GM12872 (cell line): ENCODE data around the gene SV2C.

Experiments
- TF ChIP-seq, protein P1 (sequence below): IDR thresholded peaks from 3 replicates; pipeline ENCODE4 v1.5.1; 2011; ENCODE audit warnings: low read depth, mild to moderate bottlenecking, low read length, moderate library complexity; ENCODE audit not compliant: insufficient read depth

Gene SV2C

GRCh38 chr5:76111477-76112174, 28.4 kb downstream of the SV2C start:
- TF ChIP-seq, protein P1, sequence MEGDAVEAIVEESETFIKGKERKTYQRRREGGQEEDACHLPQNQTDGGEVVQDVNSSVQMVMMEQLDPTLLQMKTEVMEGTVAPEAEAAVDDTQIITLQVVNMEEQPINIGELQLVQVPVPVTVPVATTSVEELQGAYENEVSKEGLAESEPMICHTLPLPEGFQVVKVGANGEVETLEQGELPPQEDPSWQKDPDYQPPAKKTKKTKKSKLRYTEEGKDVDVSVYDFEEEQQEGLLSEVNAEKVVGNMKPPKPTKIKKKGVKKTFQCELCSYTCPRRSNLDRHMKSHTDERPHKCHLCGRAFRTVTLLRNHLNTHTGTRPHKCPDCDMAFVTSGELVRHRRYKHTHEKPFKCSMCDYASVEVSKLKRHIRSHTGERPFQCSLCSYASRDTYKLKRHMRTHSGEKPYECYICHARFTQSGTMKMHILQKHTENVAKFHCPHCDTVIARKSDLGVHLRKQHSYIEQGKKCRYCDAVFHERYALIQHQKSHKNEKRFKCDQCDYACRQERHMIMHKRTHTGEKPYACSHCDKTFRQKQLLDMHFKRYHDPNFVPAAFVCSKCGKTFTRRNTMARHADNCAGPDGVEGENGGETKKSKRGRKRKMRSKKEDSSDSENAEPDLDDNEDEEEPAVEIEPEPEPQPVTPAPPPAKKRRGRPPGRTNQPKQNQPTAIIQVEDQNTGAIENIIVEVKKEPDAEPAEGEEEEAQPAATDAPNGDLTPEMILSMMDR = no peak

DNA sequence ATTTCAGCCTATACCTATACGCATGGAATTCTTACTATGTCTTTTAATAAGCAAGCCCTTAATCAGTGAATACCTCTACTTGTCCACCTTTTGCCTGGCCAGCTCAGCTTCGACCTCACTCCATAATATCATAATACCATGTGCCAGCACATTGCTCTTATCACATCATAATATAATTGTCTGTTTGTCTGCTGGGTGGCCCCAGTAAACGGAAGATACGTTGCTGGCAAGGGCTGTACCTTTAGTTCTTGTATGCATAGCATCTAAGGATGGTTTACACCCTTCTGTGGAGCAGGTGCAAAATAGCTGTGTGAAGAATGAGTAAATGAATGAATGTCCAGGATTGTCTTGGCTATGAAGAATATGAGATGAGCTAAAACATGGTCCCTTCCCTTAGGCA, 29.9 kb downstream of the SV2C start:
- TF ChIP-seq, protein P1 = no peak

DNA sequence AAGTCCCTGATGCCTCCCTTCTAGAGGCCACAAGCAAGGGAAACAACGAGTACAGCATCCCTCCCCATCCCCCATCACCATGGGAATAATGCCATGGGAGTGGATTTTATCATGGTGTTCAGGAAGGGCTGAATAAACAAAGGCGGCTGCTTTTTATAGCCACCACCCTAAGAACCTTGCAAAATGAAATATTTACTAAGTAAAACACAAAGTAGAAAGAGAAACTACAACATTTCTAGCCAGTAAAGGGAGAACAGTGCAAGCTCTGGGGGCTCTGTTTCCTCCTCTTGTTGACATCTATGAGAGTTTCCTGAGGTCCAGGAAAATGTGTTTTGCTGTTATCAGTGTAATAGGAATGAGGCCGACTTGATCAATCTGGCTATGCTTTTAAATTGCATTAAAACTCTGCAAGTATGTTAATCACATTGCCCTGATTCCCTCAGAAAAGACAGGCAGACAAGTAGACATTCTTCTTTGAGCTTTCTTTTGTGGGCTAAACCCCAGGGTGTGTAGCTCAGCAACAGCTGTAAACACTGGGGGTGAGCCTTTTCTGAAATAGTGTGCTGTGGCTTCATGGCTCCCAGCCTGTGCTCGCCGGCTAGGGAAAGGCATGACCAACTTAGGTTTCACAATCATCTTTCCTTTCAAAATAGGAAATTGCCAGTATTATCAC, 31.1 kb downstream of the SV2C start:
- TF ChIP-seq, protein P1 = no peak

- TF ChIP-seq, protein P1 = no peak
These were observed 42.2 kb downstream of the SV2C start for GRCh38 chr5:76125346-76125745.

- TF ChIP-seq, protein P1 = no peak
These were observed 42.7 kb downstream of the SV2C start for GRCh38 chr5:76125888-76126287.

- TF ChIP-seq, protein P1 = no peak
These were observed 50.8 kb downstream of the SV2C start for GRCh38 chr5:76134003-76134402.

- TF ChIP-seq, protein P1 = no peak
These were observed 51.5 kb downstream of the SV2C start for GRCh38 chr5:76134646-76135045.
